HCT116 (cell line): ENCODE results near the gene TRIM29. TPM values are rescaled to one million over a fixed set of nuclear protein-coding genes. Genes with fewer than 3 reads are reported as not detected.

Experiments used
- ATAC-seq: fragments of 200-7000 bp; cut with Tn5 transposase; 2 replicates; pipeline ENCODE4 v1.9.1; 2020; ENCODE audit warnings: mild to moderate bottlenecking, moderate library complexity
- BruUV-seq: library from RNA; stranded (reverse); fragments of 400-500 nt; replicated peaks from 2 replicates; lab custom pipeline; 2021; lab: Mats Ljungman, UMichigan
- CTCF ChIA-PET: fragments of 300-600 bp; sonication (Branson Sonifier 250); formaldehyde crosslinking; loops from one replicate; lab custom pipeline; 2021; ENCODE audit warnings: antibody characterized with exemption; lab: Charles Lee
- POLR2A ChIA-PET: fragments of 300-600, 350-600 bp; sonication (Branson Sonifier 250); formaldehyde crosslinking; loops from one replicate; lab custom pipeline; 2021; ENCODE audit warnings: antibody characterized with exemption; lab: Charles Lee
- RAD21 ChIA-PET, 2 experiments: fragments of 300-600 bp; sonication (Branson Sonifier 250); formaldehyde crosslinking; loops; one replicate each; lab custom pipeline; 2023; ENCODE audit warnings: low total read pairs in 2 of 2; ENCODE audit not compliant: uncharacterized antibody in 2 of 2, unreplicated experiment in 2 of 2, low non-redundant PET in 1 of 2; lab: Charles Lee
- DNase-seq: peaks from one replicate; pipeline ENCODE4 v3.0.0-alpha.2; 2010; ENCODE audit warnings: low read depth, low spot score
- H2AFZ ChIP-seq: fragments of 200-600 bp; shearing (Covaris generic), sonication (generic); 2 replicates; pipeline ENCODE4 v1.6.1; 2017; ENCODE audit warnings: low read depth, mixed run types, mixed read lengths, antibody characterized with exemption, low read length; ENCODE audit not compliant: poor library complexity, severe bottlenecking
- H3K27ac ChIP-seq: 2 replicates; pipeline ENCODE4 v1.5.1; 2012; ENCODE audit warnings: low read depth, low read length
- H3K27me3 ChIP-seq: fragments of 200-600 bp; sonication (generic); 2 replicates; pipeline ENCODE4 v1.6.1; 2016; ENCODE audit warnings: mixed run types, low read length, mixed read lengths; ENCODE audit not compliant: insufficient read depth
- H3K36me3 ChIP-seq, 2 experiments: fragments of 200-500 bp in 1 of 2; fragments of 200-600 bp in 1 of 2; sonication (Bioruptor generic) in 1 of 2; sonication (generic) in 1 of 2; 2 replicates each; pipeline versions ENCODE4 v1.5.1 to v1.6.1; 2014 to 2016; ENCODE audit warnings: low read length in 2 of 2, inconsistent platforms in 1 of 2, mixed read lengths in 1 of 2, mixed run types in 1 of 2; ENCODE audit not compliant: insufficient read depth in 2 of 2, control insufficient read depth in 1 of 2
- H3K4me1 ChIP-seq, 2 experiments: fragments of 200-600 bp in 1 of 2; sonication (generic) in 1 of 2; 2 replicates each; pipeline versions ENCODE4 v1.5.1 to v1.6.1; 2012 to 2017; ENCODE audit warnings: low read length in 2 of 2, inconsistent platforms in 1 of 2, mild to moderate bottlenecking in 1 of 2, mixed read lengths in 1 of 2, mixed run types in 1 of 2, moderate library complexity in 1 of 2; ENCODE audit not compliant: insufficient read depth in 2 of 2, control insufficient read depth in 1 of 2
- H3K4me2 ChIP-seq: fragments of 200-600 bp; sonication (generic); 2 replicates; pipeline ENCODE4 v1.6.1; 2017; ENCODE audit warnings: mixed run types, low read length, mixed read lengths
- H3K4me3 ChIP-seq, 2 experiments: fragments of 200-600 bp in 1 of 2; sonication (generic) in 1 of 2; replicated peaks in 1 of 2; 2 replicates each; pipeline ENCODE4 v1.5.1; 2011 to 2016; ENCODE audit warnings: low read length in 2 of 2, control low read depth in 1 of 2, low read depth in 1 of 2, mild to moderate bottlenecking in 1 of 2, mixed read lengths in 1 of 2, mixed run types in 1 of 2
- H3K79me2 ChIP-seq: fragments of 200-600 bp; sonication (generic); 2 replicates; pipeline ENCODE4 v1.6.1; 2017; ENCODE audit warnings: mild to moderate bottlenecking, mixed run types, low read length, moderate library complexity, mixed read lengths; ENCODE audit not compliant: insufficient read depth
- H3K9ac ChIP-seq: fragments of 200-600 bp; sonication (generic); 2 replicates; pipeline ENCODE4 v1.6.1; 2016; ENCODE audit warnings: low read length, mixed read lengths
- H3K9me2 ChIP-seq: fragments of 200-600 bp; sonication (generic), shearing (Covaris generic); 2 replicates; pipeline ENCODE4 v1.6.1; 2017; ENCODE audit warnings: mixed run types, mild to moderate bottlenecking, moderate library complexity; ENCODE audit not compliant: insufficient read depth
- H3K9me3 ChIP-seq, 2 experiments: fragments of 200-500 bp in 1 of 2; fragments of 200-600 bp in 1 of 2; sonication (Bioruptor generic) in 1 of 2; sonication (generic) in 1 of 2; 2 replicates each; pipeline ENCODE4 v1.6.1; 2014 to 2017; ENCODE audit warnings: low read length in 2 of 2, mixed read lengths in 2 of 2, inconsistent platforms in 1 of 2, low read depth in 1 of 2, mild to moderate bottlenecking in 1 of 2, mixed run types in 1 of 2, moderate library complexity in 1 of 2; ENCODE audit not compliant: control insufficient read depth in 1 of 2, insufficient read depth in 1 of 2
- H4K20me1 ChIP-seq: fragments of 200-600 bp; sonication (generic), shearing (Covaris generic); 2 replicates; pipeline ENCODE4 v1.6.1; 2017; ENCODE audit warnings: mixed run types, mild to moderate bottlenecking, moderate library complexity; ENCODE audit not compliant: insufficient read depth
- ATF3 ChIP-seq: IDR thresholded peaks from 2 replicates; pipeline ENCODE4 v1.6.1; 2012
- CEBPB ChIP-seq: IDR thresholded peaks from 2 replicates; pipeline ENCODE4 v1.6.1; 2012; ENCODE audit warnings: low read depth
- ELF1 ChIP-seq: IDR thresholded peaks from 2 replicates; pipeline ENCODE4 v1.6.1; 2012; ENCODE audit warnings: low read depth, borderline replicate concordance
- EZH2 ChIP-seq: fragments of 200-600 bp; sonication (generic); IDR thresholded peaks from 2 replicates; pipeline ENCODE4 v1.6.1; 2017; ENCODE audit warnings: antibody characterized with exemption, mixed run types
- EZH2phosphoT487 ChIP-seq: fragments of 200-600 bp; IDR thresholded peaks from 2 replicates; pipeline ENCODE4 v1.6.1; 2018; ENCODE audit warnings: antibody characterized with exemption, borderline replicate concordance
- RAD21 ChIP-seq: IDR thresholded peaks from 2 replicates; pipeline ENCODE4 v1.6.1; 2012; ENCODE audit warnings: low read depth, mild to moderate bottlenecking
- REST ChIP-seq: IDR thresholded peaks from 2 replicates; pipeline ENCODE4 v1.6.1; 2012; ENCODE audit warnings: low read depth
- SRF ChIP-seq: IDR thresholded peaks from 2 replicates; pipeline ENCODE4 v1.6.1; 2012; ENCODE audit warnings: low read depth
- ZFX ChIP-seq: fragments of 450-650 bp; IDR thresholded peaks from 2 replicates; pipeline ENCODE4 v1.6.1; 2017
- intact Hi-C: fragments of 100-400 bp; cut with micrococcal nuclease; formaldehyde crosslinking; loops from 2 replicates; pipeline ENCODE4 v1.10.0; 2022
- total RNA-seq: library from RNA; stranded (reverse); gene quantifications from one replicate; pipeline ENCODE4 v1.2.1, GENCODE V29; 2021; ENCODE audit not compliant: unreplicated experiment

Gene TRIM29
- total RNA-seq, 1 experiment from 2014 or later = 0.54 TPM

- intact Hi-C loops = no loop called here
These were observed 46.5 kb upstream of the TRIM29 start for GRCh38 chr11:120184371-120184945.

More at GRCh38 chr11:120184371-120184945, 46.5 kb upstream of the TRIM29 start:
- BruUV-seq = no TSS peak
- H3K4me3 ChIP-seq = no peak overlapping the region
- H4K20me1 ChIP-seq = no peaks in the 10 kb centered on the region
- H3K4me1 ChIP-seq = peaks cover 0 to 17% of the 10 kb centered on the region in 2 experiments; a peak in 1 of 4 replicates
- TF ChIP-seq ELF1 (no peak), CEBPB (no peak), ZFX (no peak), RAD21 (no peak), ATF3 (no peak), SRF (no peak), REST (no peak), EZH2phosphoT487 (no peak), EZH2 (no peak)
- TF ChIP-seq, all 23 proteins: peak for 0
- Histone ChIP-seq H3K4me2 (no peak overlapping the region), H3K9me2 (no peaks in the 10 kb centered on the region), H3K9me3 (no peaks in the 10 kb centered on the region), H2AFZ (no peak overlapping the region), H3K27ac (no peak overlapping the region), H3K9ac (no peak overlapping the region), H3K79me2 (no peaks in the 10 kb centered on the region), H3K36me3 (no peaks in the 10 kb centered on the region), H3K27me3 (no peaks in the 10 kb centered on the region; the same call in 1 of the 2 replicates)
- RAD21 ChIA-PET = no interaction called here
- POLR2A ChIA-PET = no interaction called here
- CTCF ChIA-PET = no interaction called here
- ATAC-seq = no peak
- no peak for DNase-seq
